C4-2B (cell line): ENCODE data around the gene SFN.

Experiments used
- CTCF ChIP-seq: fragments of 450-650 bp; conservative IDR thresholded peaks from 2 replicates; pipeline ENCODE4 v1.5.1; 2017; ENCODE audit warnings: mild to moderate bottlenecking
- ZFX ChIP-seq: fragments of 450-650 bp; IDR thresholded peaks from 2 replicates; pipeline ENCODE4 v1.6.1; 2017

GRCh38 chr1:26887125-26887524 is 24.2 kb downstream of the SFN start:
- TF ChIP-seq CTCF (no peak; the same call in 1 of the 2 replicates), ZFX (no peak)
